RWPE2 (cell line): ENCODE measurements around the gene ZFP64.
"Not testable (repeated sequence)": the region's sequence is repeated elsewhere in the genome, so short reads cannot be mapped to it uniquely, and the experiment has no call there.

ENCODE experiments used
- ATAC-seq: fragments of 200-7000 bp; cut with Tn5 transposase; 3 replicates; pipeline ENCODE4 v1.9.1; 2021; ENCODE audit warnings: low read depth
- DNase-seq: peaks from one replicate; pipeline ENCODE4 v3.0.0-alpha.2; 2020; ENCODE audit warnings: low spot score
- H3K27ac ChIP-seq: fragments of 450-650 bp; 2 replicates; pipeline ENCODE4 v1.5.1; 2017; ENCODE audit warnings: mild to moderate bottlenecking; ENCODE audit not compliant: poor library complexity, severe bottlenecking
- H3K27me3 ChIP-seq: fragments of 250-450 bp; sonication (Bioruptor Pico); 2 replicates; pipeline ENCODE4 v1.5.1; 2021; ENCODE audit warnings: mild to moderate bottlenecking, moderate library complexity; ENCODE audit not compliant: insufficient read depth, poor library complexity, severe bottlenecking
- H3K36me3 ChIP-seq: fragments of 250-450 bp; sonication (Bioruptor Pico); 2 replicates; pipeline ENCODE4 v1.5.1; 2020; ENCODE audit warnings: low read depth, mild to moderate bottlenecking, moderate library complexity
- H3K4me1 ChIP-seq: fragments of 250-450 bp; sonication (Bioruptor Pico); 2 replicates; pipeline ENCODE4 v1.5.1; 2021; ENCODE audit warnings: mild to moderate bottlenecking, moderate library complexity; ENCODE audit not compliant: insufficient read depth, poor library complexity, severe bottlenecking
- H3K4me3 ChIP-seq: fragments of 250-450 bp; sonication (Bioruptor Pico); 2 replicates; pipeline ENCODE4 v1.5.1; 2021; ENCODE audit warnings: mild to moderate bottlenecking, moderate library complexity; ENCODE audit not compliant: severe bottlenecking
- H3K9me3 ChIP-seq: fragments of 250-450 bp; sonication (Bioruptor Pico); 2 replicates; pipeline ENCODE4 v1.5.1; 2021; ENCODE audit warnings: mild to moderate bottlenecking, moderate library complexity; ENCODE audit not compliant: severe bottlenecking
- TF ChIP-seq, protein P1 (sequence below): fragments of 450-650 bp; IDR thresholded peaks from one replicate; pipeline ENCODE4 v1.5.1; 2017; ENCODE audit warnings: mild to moderate bottlenecking, moderate library complexity; ENCODE audit not compliant: poor library complexity, severe bottlenecking

The ZFP64 gene

DNA sequence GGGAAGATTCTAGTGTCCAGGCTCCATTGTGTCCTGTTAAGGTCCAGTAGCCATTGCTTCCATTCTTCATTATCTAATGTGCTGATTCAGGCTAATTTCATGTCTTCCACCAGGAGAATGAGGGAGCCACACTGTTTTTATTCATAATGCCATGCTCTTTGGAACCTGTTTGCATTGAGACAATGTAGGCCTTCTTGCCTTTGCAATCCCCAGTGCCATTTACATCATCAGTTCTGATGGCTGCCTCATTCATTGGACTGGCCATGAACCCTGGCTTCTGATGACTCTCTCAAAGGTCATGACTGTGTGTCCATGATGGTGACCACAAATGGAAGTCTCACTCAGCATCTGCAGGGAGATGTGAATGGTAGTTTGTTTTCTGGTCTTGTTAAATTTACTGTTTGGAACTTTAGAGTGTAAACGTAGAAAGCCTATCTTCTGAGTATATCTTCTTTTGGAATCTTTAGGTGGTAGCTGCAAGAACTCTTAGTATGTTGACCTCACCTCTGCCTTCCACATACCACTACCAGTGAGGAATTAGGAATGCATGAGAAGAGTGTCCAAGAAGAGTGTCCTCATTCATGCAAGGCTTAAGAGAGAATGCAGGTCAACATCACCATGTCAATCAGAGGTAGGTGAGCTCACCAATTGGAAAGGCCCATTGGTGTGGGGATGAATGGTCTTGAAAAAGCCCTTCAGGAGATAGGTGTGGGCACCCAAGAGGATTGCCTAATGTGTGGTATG is 42.9 kb upstream of the ZFP64 start:
- Histone ChIP-seq H3K27ac (no peak overlapping the region), H3K4me3 (no peak overlapping the region), H3K9me3 (no peaks in the 10 kb centered on the region), H3K36me3 (no peaks in the 10 kb centered on the region), H3K4me1 (no peaks in the 10 kb centered on the region), H3K27me3 (no peaks in the 10 kb centered on the region)
- DNase-seq = no peak
- no peak for ATAC-seq
- TF ChIP-seq, protein P1, sequence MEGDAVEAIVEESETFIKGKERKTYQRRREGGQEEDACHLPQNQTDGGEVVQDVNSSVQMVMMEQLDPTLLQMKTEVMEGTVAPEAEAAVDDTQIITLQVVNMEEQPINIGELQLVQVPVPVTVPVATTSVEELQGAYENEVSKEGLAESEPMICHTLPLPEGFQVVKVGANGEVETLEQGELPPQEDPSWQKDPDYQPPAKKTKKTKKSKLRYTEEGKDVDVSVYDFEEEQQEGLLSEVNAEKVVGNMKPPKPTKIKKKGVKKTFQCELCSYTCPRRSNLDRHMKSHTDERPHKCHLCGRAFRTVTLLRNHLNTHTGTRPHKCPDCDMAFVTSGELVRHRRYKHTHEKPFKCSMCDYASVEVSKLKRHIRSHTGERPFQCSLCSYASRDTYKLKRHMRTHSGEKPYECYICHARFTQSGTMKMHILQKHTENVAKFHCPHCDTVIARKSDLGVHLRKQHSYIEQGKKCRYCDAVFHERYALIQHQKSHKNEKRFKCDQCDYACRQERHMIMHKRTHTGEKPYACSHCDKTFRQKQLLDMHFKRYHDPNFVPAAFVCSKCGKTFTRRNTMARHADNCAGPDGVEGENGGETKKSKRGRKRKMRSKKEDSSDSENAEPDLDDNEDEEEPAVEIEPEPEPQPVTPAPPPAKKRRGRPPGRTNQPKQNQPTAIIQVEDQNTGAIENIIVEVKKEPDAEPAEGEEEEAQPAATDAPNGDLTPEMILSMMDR = no peak

DNA sequence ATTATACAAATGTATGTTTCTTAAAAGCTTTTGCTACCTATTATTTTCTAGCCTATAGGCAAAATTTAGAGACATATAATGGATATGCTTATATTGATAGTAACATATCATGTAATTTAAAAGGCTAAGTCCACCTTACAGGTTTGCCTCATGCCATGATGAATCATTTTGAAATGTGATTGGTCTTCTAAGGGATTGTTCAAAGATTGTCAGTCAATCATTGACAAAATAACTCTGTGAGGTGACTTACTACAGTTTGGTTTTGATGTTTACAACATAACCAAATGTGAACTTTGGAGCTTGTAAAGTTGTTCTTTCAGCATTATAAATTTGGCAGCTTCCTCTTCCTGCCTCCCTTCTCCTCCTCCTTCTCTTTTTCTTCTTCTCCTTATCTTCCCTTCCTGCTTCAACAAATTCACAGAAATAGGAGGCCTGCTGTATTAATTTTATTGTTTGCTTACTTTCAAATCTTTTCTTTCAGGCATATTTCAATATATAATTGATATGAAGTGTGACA is 39.7 kb upstream of the ZFP64 start:
- no peak for DNase-seq

DNA sequence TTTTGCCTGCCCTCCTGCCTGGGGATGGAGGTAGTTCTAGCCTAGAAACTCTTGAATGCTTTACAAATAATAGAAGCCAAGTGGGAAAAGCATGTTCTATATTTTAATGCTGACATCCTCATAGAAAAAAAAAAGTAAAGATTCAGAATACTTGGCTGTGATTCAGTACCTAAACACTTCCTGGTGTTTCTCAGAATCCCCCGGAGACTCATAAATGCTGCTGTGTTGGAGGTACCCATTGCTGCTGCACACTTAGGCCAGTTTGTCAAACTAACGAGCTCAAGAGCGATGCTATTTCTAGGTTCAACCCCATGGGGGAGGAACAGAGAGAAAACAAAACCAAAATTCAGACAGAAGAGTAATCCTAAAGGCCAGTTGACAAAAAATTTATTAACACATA is 38.8 kb upstream of the ZFP64 start:
- peak; percentile 22; the same call in 1 of the 3 replicates for ATAC-seq
- Histone ChIP-seq H3K27ac (no peak overlapping the region), H3K9me3 (no peaks in the 10 kb centered on the region), H3K27me3 (peaks cover 8% of the 10 kb centered on the region), H3K4me3 (no peak overlapping the region), H3K4me1 (no peaks in the 10 kb centered on the region), H3K36me3 (no peaks in the 10 kb centered on the region)
- no peak for DNase-seq
- TF ChIP-seq, protein P1 = no peak

More for the DNA sequence above, 39.7 kb upstream of the ZFP64 start:
- no peaks in the 10 kb centered on the region for H3K4me1 ChIP-seq
- no peak for ATAC-seq
- no peaks in the 10 kb centered on the region for H3K27me3 ChIP-seq
- no peaks in the 10 kb centered on the region for H3K9me3 ChIP-seq
- TF ChIP-seq, protein P1 = no peak
- no peak overlapping the region for H3K4me3 ChIP-seq
- no peak overlapping the region for H3K27ac ChIP-seq
- H3K36me3 ChIP-seq = no peaks in the 10 kb centered on the region

DNA sequence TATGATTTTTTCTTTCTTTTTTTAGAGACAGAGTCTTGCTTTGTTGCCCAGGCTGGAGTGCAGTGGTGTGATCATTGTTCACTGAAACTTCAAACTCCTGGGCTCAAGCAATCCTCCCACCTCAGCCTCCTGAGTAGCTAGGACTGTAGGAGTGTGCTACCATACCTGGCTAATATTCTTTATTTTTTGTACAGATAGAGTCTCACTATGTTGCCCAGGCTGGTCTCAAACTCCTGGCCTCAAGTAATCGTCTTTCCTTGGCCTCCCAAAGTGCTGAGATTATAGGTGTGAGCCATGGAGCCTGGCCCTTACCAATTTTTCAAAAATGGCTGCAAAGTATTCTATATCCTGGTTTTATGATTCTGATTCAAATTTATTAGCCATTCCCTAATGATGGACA is 37.8 kb upstream of the ZFP64 start:
- H3K4me3 ChIP-seq, ATAC-seq, DNase-seq, H3K4me1 ChIP-seq, H3K27ac ChIP-seq, H3K9me3 ChIP-seq, H3K36me3 ChIP-seq: not testable (repeated sequence)
- peaks cover 15% of the 10 kb centered on the region for H3K27me3 ChIP-seq

DNA sequence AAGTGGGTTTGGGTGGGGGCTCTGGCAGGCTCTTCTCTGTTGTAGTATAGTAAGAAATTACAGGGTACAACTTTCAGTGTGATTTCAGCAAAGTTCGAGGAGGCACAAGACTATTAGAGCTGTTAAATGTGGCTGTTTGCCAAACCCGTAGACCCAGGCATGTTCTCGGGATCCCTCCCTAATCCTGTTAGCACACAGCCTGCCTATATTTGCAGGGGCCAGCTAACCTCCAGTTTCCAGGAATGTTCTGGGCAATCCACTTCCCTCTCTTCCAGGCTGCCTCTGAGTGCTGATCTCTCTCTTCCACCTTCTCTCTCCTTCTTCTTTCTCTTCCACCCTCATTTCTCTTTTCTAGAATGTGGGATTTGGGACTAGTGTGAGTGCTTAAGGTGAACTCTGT is 34.8 kb upstream of the ZFP64 start:
- Histone ChIP-seq H3K27ac (no peak overlapping the region), H3K4me1 (no peaks in the 10 kb centered on the region), H3K27me3 (peaks cover 20% of the 10 kb centered on the region), H3K36me3 (no peaks in the 10 kb centered on the region), H3K9me3 (no peaks in the 10 kb centered on the region), H3K4me3 (no peak overlapping the region)
- ATAC-seq (peak; percentile 36; the same call in 1 of the 3 replicates), DNase-seq (no peak)
- TF ChIP-seq, protein P1 = no peak
